WI38 (cell line): ENCODE data around the gene OR2A5.
"Not testable (repeated sequence)": the region's sequence is repeated elsewhere in the genome, so short reads cannot be mapped to it uniquely, and the experiment has no call there.

Experiments
- H3K4me3 ChIP-seq: 2 replicates; pipeline ENCODE4 v1.5.1; 2011; ENCODE audit warnings: low read depth, mild to moderate bottlenecking, control low read depth, low read length
- CTCF ChIP-seq: IDR thresholded peaks from 2 replicates; pipeline ENCODE4 v1.5.1; 2012; ENCODE audit warnings: low read depth, mild to moderate bottlenecking, control low read depth, low read length

Gene OR2A5

GRCh38 chr7:144036302-144036885 lies 12.4 kb upstream of the OR2A5 start:
- TF ChIP-seq CTCF = no peak
- no peak overlapping the region for H3K4me3 ChIP-seq

- no peak overlapping the region for H3K4me3 ChIP-seq
- TF ChIP-seq CTCF = no peak
Measured at GRCh38 chr7:144037414-144038035, 11.2 kb upstream of the OR2A5 start.

GRCh38 chr7:144038887-144039286 lies 9.9 kb upstream of the OR2A5 start:
- TF ChIP-seq CTCF = no peak
- no peak overlapping the region for H3K4me3 ChIP-seq

GRCh38 chr7:144049491-144049890 lies 743 bp downstream of the OR2A5 start:
- TF ChIP-seq CTCF = no peak

GRCh38 chr7:144050093-144050492 lies 1.3 kb downstream of the OR2A5 start:
- no peak overlapping the region for H3K4me3 ChIP-seq
- no peak for TF ChIP-seq CTCF

More at GRCh38 chr7:144049491-144049890, 743 bp downstream of the OR2A5 start:
- no peak overlapping the region for H3K4me3 ChIP-seq

- H3K4me3 ChIP-seq = not testable (repeated sequence)
Measured at GRCh38 chr7:144050884-144051283, 2.1 kb downstream of the OR2A5 start.

GRCh38 chr7:144057954-144058353 lies 9.2 kb downstream of the OR2A5 start:
- no peak overlapping the region for H3K4me3 ChIP-seq
- no peak for TF ChIP-seq CTCF

- no peak for TF ChIP-seq CTCF
- no peak overlapping the region for H3K4me3 ChIP-seq
Measured at GRCh38 chr7:144063710-144064109, 15.0 kb downstream of the OR2A5 start.
